NCI-H146 (cell line): Measurements from ENCODE around the gene CNTNAP4.

Source experiments
- DNase-seq: peaks from one replicate; lab custom pipeline; 2025; lab: John Stamatoyannopoulos, UW

Gene CNTNAP4

GRCh38 chr16:76276745-76277438 is at the start of gene CNTNAP4:
Gene CNTNAP4, plus strand, starts transcription at chr16:76277401. Its CDS starts 262 bp downstream, at chr16:76277663.
- DNase-seq, result peak; percentile 76

DNA sequence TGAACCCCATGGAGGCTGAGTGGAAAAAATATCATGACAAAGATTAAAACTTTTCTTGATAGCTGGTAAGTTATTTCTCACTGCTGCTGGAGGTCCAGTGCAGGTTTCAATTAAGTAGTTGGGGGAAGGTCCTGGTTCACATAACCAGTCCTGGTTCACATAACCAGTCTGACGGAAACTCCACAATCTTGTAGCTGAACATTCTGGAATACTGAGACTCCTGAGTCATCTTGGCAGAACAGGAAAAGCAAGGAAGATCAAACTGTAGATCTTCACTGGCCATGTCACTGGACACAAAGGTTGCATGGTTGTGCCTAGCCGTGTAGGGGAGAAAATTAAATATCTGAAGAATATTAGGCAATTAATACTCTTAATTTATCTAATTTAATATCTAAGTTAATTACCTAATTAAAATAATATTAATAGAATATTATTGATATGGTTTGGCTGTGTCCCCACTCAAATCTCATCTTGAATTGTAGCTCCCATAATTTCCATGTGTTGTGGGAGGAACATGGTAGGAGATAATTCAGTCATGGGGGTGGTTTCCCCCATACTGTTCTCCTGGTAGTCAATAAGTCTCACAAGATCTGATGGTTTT is 48.6 kb upstream of the CNTNAP4 start:
- DNase-seq, result no peak

- no peak for DNase-seq
Measured at GRCh38 chr16:76232704-76233103, 44.5 kb upstream of the CNTNAP4 start.

GRCh38 chr16:76235025-76235424 is 42.2 kb upstream of the CNTNAP4 start:
- DNase-seq, result peak; percentile 81

GRCh38 chr16:76235426-76235825 is 41.8 kb upstream of the CNTNAP4 start:
- DNase-seq, result peak; percentile 81

DNA sequence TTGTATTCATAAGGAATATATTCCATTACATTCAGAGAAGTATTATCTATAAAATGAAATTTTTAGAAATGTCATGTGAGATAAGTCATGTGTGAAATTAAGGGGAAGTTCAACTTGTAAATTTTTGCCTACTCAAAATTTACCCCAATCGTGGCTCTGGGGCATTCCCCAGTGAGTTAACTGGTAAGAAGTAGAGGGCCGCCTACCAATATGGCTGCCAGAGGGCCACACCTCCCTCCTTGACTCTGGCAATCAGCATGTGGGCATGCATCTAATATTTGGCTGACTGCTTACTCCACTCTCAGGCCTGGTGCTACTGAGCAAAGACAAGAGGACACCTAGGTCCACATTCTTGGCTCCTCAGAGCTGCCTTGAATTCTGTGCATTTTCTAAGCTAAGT is 39.7 kb upstream of the CNTNAP4 start:
- no peak for DNase-seq

- no peak for DNase-seq
Measured at GRCh38 chr16:76241755-76242154, 35.4 kb upstream of the CNTNAP4 start.

GRCh38 chr16:76243620-76244019 is 33.6 kb upstream of the CNTNAP4 start:
- DNase-seq, result no peak

DNA sequence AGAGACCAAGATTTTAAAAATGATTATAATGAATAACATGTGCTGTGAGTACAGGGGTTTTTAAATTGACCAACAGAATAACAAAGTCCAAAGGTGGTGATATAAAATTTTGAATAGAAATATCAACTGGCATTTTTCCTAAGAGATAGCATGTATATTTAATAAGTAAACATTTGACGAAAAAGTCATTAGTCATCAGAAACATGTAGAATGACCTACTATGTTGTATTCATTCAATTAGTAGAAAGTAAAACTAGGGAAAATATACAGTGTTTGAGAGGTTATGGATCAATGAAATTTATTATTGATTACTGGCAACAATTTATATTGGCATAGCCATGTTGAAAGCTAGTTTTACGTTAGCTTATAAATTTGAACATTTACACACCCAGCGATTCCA is 30.6 kb upstream of the CNTNAP4 start:
- no peak for DNase-seq

- no peak for DNase-seq
Measured at GRCh38 chr16:76265434-76266045, 11.7 kb upstream of the CNTNAP4 start.

GRCh38 chr16:76268824-76269223 is 8.4 kb upstream of the CNTNAP4 start:
- DNase-seq, result no peak

DNA sequence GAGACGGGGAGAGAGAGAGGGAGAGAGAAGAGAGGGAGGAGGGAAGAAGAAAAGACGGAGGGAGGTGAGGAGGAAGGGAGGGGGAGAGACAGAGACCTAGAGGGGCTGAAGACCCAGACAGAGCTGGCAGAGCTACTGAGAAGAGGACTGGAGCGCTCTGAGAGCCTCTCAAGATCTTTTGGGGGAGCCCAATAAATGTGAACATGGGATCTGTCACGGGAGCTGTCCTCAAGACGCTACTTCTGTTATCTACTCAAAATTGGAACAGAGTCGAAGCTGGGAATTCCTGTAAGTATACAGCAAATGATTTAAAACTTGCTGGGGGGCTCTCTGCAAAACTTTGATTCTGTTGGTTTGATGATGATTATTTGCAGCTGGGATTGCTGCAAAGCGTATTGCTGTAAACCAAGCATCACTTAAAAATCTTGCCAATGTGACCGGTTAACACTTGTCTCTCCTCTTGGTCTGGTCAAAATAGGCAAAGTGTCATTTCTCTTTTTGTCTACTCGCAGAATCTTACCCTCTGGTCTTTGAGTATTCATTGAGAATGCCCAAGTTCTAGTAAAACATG is 344 bp downstream of the CNTNAP4 start:
- DNase-seq, result no peak

DNA sequence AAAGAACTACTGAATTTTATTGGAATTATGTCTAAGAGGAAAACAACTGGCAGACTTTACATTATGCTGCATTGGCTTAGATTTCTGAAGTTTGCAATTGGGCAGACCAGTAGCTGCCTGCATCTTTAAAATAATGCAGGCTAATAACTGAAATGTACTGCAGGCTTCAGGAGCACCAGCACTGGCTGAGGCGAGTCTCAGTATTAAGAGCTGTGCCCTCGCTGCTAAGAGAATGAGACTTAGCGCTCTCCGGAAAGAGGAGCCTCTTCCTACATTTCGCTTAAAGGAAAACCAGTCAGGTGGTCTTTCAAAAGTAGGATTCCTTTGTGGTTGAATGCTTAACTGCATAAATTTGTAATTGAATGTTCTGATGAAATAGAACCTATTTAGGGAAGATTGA is 885 bp downstream of the CNTNAP4 start:
- DNase-seq, result peak; percentile 16

DNA sequence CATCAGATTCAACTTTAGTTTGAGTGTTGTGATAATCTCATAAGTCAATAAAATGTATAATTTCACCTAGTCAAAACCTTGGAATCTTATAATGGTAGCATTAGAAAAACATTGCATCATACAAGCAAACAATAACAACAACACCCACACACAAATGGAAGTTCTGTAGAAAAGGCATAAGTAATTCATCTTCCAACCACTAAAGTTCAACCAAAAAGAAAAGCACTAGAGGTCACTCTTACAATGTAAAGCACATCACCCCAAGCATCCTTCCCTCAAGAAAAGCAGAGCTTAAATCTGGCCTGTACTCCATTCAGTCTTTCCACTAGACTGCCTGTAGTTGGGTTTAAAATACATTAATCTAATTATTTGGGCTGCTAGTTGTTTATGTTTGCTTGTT is 1.8 kb downstream of the CNTNAP4 start:
- peak; percentile 47 for DNase-seq

DNA sequence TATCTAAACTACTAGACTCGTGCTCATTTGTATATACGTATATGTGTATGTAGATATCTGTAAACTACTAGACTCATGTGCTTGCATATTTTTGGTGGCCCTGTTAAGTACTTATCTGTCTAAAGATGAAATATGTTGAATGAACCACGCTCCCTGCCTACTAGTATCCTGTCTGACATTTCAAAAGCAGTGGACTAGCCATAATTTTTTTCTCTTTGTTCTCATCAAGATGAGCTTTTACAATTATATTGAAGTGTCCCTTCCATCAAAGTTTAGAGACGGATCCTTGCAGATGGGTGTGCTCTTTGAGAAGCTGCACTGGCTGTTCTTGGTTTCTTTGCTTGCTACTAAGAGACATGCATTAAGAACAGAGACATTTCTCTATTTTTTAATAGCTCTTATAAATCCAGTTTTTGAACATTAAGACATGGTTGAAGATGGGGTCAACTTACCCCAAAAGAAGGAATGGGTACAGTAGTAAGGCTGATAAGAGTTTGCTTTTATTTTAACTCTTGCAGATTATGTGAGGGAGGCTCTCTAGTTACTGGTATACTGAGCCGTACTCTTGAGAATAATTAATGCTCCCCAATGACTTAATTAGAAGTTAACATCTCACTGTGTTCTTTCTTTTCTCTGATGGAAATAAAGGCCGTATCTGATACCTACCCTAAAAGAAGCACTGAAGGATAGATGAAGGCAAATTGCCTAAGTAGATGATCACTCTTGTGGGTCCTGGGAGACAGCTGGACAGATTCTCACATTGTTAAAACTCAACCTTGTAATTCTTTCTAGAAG is 3.4 kb downstream of the CNTNAP4 start:
- no peak for DNase-seq

DNA sequence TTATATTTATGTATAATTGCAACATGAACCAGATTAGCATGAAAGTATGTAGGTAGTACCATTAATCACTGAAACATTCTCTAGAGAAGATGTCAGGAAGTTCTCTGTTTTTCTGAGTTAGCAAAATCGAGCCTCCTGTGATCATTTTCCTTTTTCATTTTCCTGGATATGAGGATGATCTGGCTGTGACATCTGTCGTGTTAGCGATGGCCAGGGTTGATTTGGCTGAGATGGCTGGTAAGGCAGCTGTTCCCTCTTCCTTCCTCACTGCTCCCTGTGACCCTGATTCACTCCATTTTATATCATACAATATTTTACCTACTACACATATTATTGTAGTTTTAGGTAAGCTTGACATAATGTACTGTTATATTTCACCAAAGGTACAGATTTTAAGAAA is 10.3 kb downstream of the CNTNAP4 start:
- no peak for DNase-seq

GRCh38 chr16:76292218-76292617 is 15.0 kb downstream of the CNTNAP4 start:
- DNase-seq, result peak; percentile 41

GRCh38 chr16:76293980-76294379 is 16.8 kb downstream of the CNTNAP4 start:
- no peak for DNase-seq

GRCh38 chr16:76294396-76295214 is 17.4 kb downstream of the CNTNAP4 start:
- DNase-seq, result no peak

GRCh38 chr16:76297941-76298340 is 20.7 kb downstream of the CNTNAP4 start:
- peak; percentile 57 for DNase-seq

- no peak for DNase-seq
Measured at GRCh38 chr16:76303637-76304314, 26.6 kb downstream of the CNTNAP4 start.
